Measurements from ENCODE around the gene NOTCH4. TPM values are rescaled to one million over a fixed set of nuclear protein-coding genes. Genes with fewer than 3 reads are reported as not detected.

The NOTCH4 gene
- total RNA-seq, 1 donor from 2014 or later: 4.9 TPM

GRCh38 chr6:32153564-32154513 is 70.0 kb downstream of the NOTCH4 start, which contains the start of gene PPT2:
TSS of gene PPT2 (plus strand) at chr6:32154141. CDS start at chr6:32154595, 454 bp downstream.
- no peak for TF ChIP-seq CTCF (IDR thresholded peaks at IDR 0.05; ENCODE audit: partially characterized antibody, unreplicated experiment)
- Mint-ChIP-seq H3K36me3 (ENCODE audit: unreplicated experiment) (no peaks in the 10 kb centered on the region), H3K27me3 (ENCODE audit: unreplicated experiment) (peaks cover 17% of the 10 kb centered on the region), H3K27ac (ENCODE audit: unreplicated experiment) (peak within 1 kb of the TSS; percentile 95), H3K4me1 (ENCODE audit: low read depth, unreplicated experiment) (peaks cover 29% of the 10 kb centered on the region), H3K4me3 (ENCODE audit: unreplicated experiment) (peak within 1 kb of the TSS; percentile 100), H3K9me3 (ENCODE audit: unreplicated experiment) (peaks cover 11% of the 10 kb centered on the region)
- peak; percentile 90 for DNase-seq

DNA sequence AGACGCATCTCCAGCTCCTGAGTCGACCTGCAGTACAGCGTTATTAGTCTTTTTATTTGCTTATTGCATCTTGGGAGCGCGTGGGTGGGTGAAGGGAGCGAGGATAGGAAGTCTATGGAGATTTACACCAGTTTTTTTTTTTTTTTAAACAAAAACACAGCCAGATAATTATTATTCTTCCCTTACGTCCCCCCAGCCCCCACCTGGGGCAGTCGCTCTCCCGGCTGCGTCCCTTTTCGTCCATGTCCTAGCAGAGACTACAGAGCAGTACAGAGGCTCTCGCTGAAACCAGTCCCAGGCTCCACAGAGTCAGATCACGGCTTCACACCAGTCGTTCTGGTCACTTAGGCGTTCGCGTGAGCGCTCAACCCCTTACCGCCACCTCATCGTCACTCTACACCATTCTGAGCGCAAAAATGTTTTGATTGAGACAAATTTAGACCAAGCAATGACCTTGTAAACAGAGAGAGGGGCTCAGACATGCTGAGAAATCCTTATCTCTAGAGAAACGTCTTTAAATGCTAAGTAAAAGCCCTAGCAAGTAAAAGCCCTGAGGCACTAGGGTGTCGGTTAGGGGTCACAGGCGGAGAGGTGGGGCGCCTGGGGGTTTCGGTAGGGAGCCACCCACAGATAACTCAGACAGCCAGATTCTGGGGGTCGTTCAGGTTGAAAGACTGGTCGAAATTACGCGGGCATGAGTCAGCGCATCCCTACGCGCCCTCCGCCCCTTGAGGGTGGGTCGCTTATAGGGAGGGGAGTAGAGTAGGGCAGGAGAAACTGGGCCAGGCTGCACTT is 70.9 kb downstream of the NOTCH4 start:
- Mint-ChIP-seq H3K27me3 (ENCODE audit: unreplicated experiment) (peaks cover 24% of the 10 kb centered on the region), H3K36me3 (ENCODE audit: unreplicated experiment) (no peaks in the 10 kb centered on the region), H3K9me3 (ENCODE audit: unreplicated experiment) (peaks cover 15% of the 10 kb centered on the region), H3K4me1 (ENCODE audit: low read depth, unreplicated experiment) (peaks cover 30% of the 10 kb centered on the region), H3K27ac (ENCODE audit: unreplicated experiment) (peak overlapping the region; percentile 78), H3K4me3 (ENCODE audit: unreplicated experiment) (peak overlapping the region; percentile 100)
- TF ChIP-seq CTCF (IDR thresholded peaks at IDR 0.05; ENCODE audit: partially characterized antibody, unreplicated experiment): no peak
- DNase-seq: peak; percentile 55

- TF ChIP-seq CTCF (IDR thresholded peaks at IDR 0.05; ENCODE audit: partially characterized antibody, unreplicated experiment): no peak
- peaks cover 15% of the 10 kb centered on the region for H3K9me3 Mint-ChIP-seq (ENCODE audit: unreplicated experiment)
- peak within 1 kb of the TSS; percentile 100 for H3K4me3 Mint-ChIP-seq (ENCODE audit: unreplicated experiment)
- peaks cover 24% of the 10 kb centered on the region for H3K27me3 Mint-ChIP-seq (ENCODE audit: unreplicated experiment)
- peaks cover 30% of the 10 kb centered on the region for H3K4me1 Mint-ChIP-seq (ENCODE audit: low read depth, unreplicated experiment)
- H3K27ac Mint-ChIP-seq (ENCODE audit: unreplicated experiment): peak within 1 kb of the TSS; percentile 94
- H3K36me3 Mint-ChIP-seq (ENCODE audit: unreplicated experiment): no peaks in the 10 kb centered on the region
- peak; percentile 29 for DNase-seq
Measured at GRCh38 chr6:32151863-32152768, 71.8 kb downstream of the NOTCH4 start, which contains the start of gene PRRT1. TSS of gene PRRT1 (minus strand) at chr6:32151939. CDS start at chr6:32151827, 112 bp downstream.

GRCh38 chr6:32151181-32151862 is 72.5 kb downstream of the NOTCH4 start:
- DNase-seq: no peak
- peak overlapping the region; percentile 94 for H3K27ac Mint-ChIP-seq (ENCODE audit: unreplicated experiment)
- H3K27me3 Mint-ChIP-seq (ENCODE audit: unreplicated experiment): peaks cover 24% of the 10 kb centered on the region
- H3K36me3 Mint-ChIP-seq (ENCODE audit: unreplicated experiment): no peaks in the 10 kb centered on the region
- no peak for TF ChIP-seq CTCF (IDR thresholded peaks at IDR 0.05; ENCODE audit: partially characterized antibody, unreplicated experiment)
- H3K4me1 Mint-ChIP-seq (ENCODE audit: low read depth, unreplicated experiment): peaks cover 30% of the 10 kb centered on the region
- H3K4me3 Mint-ChIP-seq (ENCODE audit: unreplicated experiment): peak overlapping the region; percentile 88
- H3K9me3 Mint-ChIP-seq (ENCODE audit: unreplicated experiment): peaks cover 15% of the 10 kb centered on the region
